H1 (cell line): Measurements from ENCODE around the gene FOXA3. TPM values are rescaled to one million over a fixed set of nuclear protein-coding genes. Genes with fewer than 3 reads are reported as not detected.

Source experiments
- CTCF ChIA-PET: fragments of 300-600 bp; sonication (Branson Sonifier 250); formaldehyde crosslinking; loops from one replicate; lab custom pipeline; 2021; ENCODE audit not compliant: partially characterized antibody; lab: Charles Lee
- POLR2A ChIA-PET: fragments of 300-600 bp; sonication (Branson Sonifier 250); formaldehyde crosslinking; loops from one replicate; lab custom pipeline; 2021; ENCODE audit warnings: inconsistent platforms; ENCODE audit not compliant: partially characterized antibody; lab: Charles Lee
- DNase-seq, 2 experiments: peaks; one replicate each; pipeline versions ENCODE4 v3.0.0 to v3.0.0-alpha.2; 2010 to 2022; ENCODE audit warnings: low spot score in 2 of 2, low read depth in 1 of 2, mixed read lengths in 1 of 2
- FAIRE-seq: peaks from 2 replicates; lab custom pipeline; 2011; peaks lifted over from hg19 to GRCh38; lab: Jason Lieb, UNC
- H2AFZ ChIP-seq: 2 replicates; pipeline ENCODE4 v1.8.1; 2012; ENCODE audit warnings: low read length, inconsistent platforms
- H2AK5ac ChIP-seq: 2 replicates; pipeline ENCODE4 v1.6.1; 2013; ENCODE audit warnings: low read depth, low read length
- H2BK120ac ChIP-seq: replicated peaks from 2 replicates; pipeline ENCODE3; 2013; ENCODE audit warnings: low read depth, low read length, inconsistent platforms
- H2BK12ac ChIP-seq: 2 replicates; pipeline ENCODE4 v1.6.1; 2013; ENCODE audit warnings: low read depth, low read length
- H2BK15ac ChIP-seq: 2 replicates; pipeline ENCODE4 v1.6.1; 2013; ENCODE audit warnings: low read length
- H2BK20ac ChIP-seq: 2 replicates; pipeline ENCODE4 v1.6.1; 2013; ENCODE audit warnings: low read length
- H2BK5ac ChIP-seq: 2 replicates; pipeline ENCODE4 v1.6.1; 2013; ENCODE audit warnings: low read depth, low read length
- H3K14ac ChIP-seq: 2 replicates; pipeline ENCODE4 v1.6.1; 2013; ENCODE audit warnings: inconsistent platforms; ENCODE audit not compliant: insufficient read length
- H3K18ac ChIP-seq: 2 replicates; pipeline ENCODE4 v1.6.1; 2013; ENCODE audit warnings: low read length; ENCODE audit errors: extremely low read depth
- H3K23ac ChIP-seq: 2 replicates; pipeline ENCODE4 v1.6.1; 2013; ENCODE audit warnings: inconsistent platforms; ENCODE audit not compliant: insufficient read length
- H3K23me2 ChIP-seq: 2 replicates; pipeline ENCODE4 v1.6.1; 2013; ENCODE audit warnings: low read depth, low read length
- H3K27ac ChIP-seq: 2 replicates; pipeline ENCODE4 v1.6.1; 2011; ENCODE audit warnings: low read depth, low read length, inconsistent platforms
- H3K27me3 ChIP-seq, 4 experiments: replicated peaks in 1 of 4; 1 replicate in 1 of 4; 2 replicates in 3 of 4; pipeline versions ENCODE4 v1.6.1 to v1.8.1; 2011 to 2013; ENCODE audit warnings: low read length in 3 of 4, mild to moderate bottlenecking in 3 of 4, inconsistent platforms in 2 of 4, mixed read lengths in 2 of 4, moderate library complexity in 1 of 4; ENCODE audit not compliant: control insufficient read depth in 3 of 4, insufficient read depth in 3 of 4; ENCODE audit errors: extremely low read depth in 1 of 4
- H3K36me3 ChIP-seq, 4 experiments: 2 replicates each; pipeline versions ENCODE4 v1.6.1 to v1.8.1; 2011 to 2013; ENCODE audit warnings: mild to moderate bottlenecking in 4 of 4, low read length in 3 of 4, moderate library complexity in 2 of 4, control low read depth in 1 of 4, inconsistent platforms in 1 of 4; ENCODE audit not compliant: insufficient read depth in 4 of 4, control insufficient read depth in 2 of 4
- H3K4ac ChIP-seq: replicated peaks from 2 replicates; pipeline ENCODE3; 2013; ENCODE audit warnings: low read length, low read depth, mixed read lengths, inconsistent platforms; ENCODE audit not compliant: insufficient read length
- H3K4me1 ChIP-seq, 4 experiments: replicated peaks in 1 of 4; 1 replicate in 1 of 4; 2 replicates in 3 of 4; pipeline versions ENCODE4 v1.6.1 to v1.8.1; 2011 to 2013; ENCODE audit warnings: low read length in 3 of 4, inconsistent platforms in 2 of 4, mixed read lengths in 1 of 4; ENCODE audit not compliant: insufficient read depth in 4 of 4, control insufficient read depth in 3 of 4
- H3K4me2 ChIP-seq, 2 experiments: 2 replicates each; pipeline versions ENCODE4 v1.6.1 to v1.8.1; 2011 to 2013; ENCODE audit warnings: low read depth in 2 of 2, low read length in 2 of 2, control low read depth in 1 of 2, inconsistent platforms in 1 of 2, mild to moderate bottlenecking in 1 of 2; ENCODE audit not compliant: insufficient read depth in 1 of 2
- H3K4me3 ChIP-seq, 4 experiments: fragments of 200-600, 300-600 bp in 1 of 4; sonication (generic), shearing (Covaris generic), sonication (Bioruptor Twin) in 1 of 4; 2 replicates each; pipeline versions ENCODE4 v1.5.1 to v1.8.1; 2011 to 2016; ENCODE audit warnings: low read length in 4 of 4, low read depth in 3 of 4, control low read depth in 2 of 4, inconsistent platforms in 2 of 4, mild to moderate bottlenecking in 2 of 4, mixed read lengths in 1 of 4, moderate library complexity in 1 of 4; ENCODE audit not compliant: insufficient read depth in 2 of 4; ENCODE audit errors: extremely low read depth in 1 of 4
- H3K56ac ChIP-seq: replicated peaks from 2 replicates; pipeline ENCODE3; 2013; ENCODE audit warnings: low read depth, mild to moderate bottlenecking, mixed read lengths, low read length, inconsistent platforms; ENCODE audit not compliant: insufficient read length
- H3K79me1 ChIP-seq: 2 replicates; pipeline ENCODE4 v1.6.1; 2013; ENCODE audit warnings: low read depth, low read length, control low read depth
- H3K79me2 ChIP-seq, 2 experiments: 2 replicates each; pipeline versions ENCODE4 v1.6.1 to v1.8.1; 2012 to 2013; ENCODE audit warnings: low read length in 2 of 2, mild to moderate bottlenecking in 2 of 2, inconsistent platforms in 1 of 2; ENCODE audit not compliant: insufficient read depth in 2 of 2, control insufficient read depth in 1 of 2
- H3K9ac ChIP-seq, 4 experiments: replicated peaks in 1 of 4; 1 replicate in 1 of 4; 2 replicates in 3 of 4; pipeline versions ENCODE4 v1.6.1 to v1.8.1; 2011 to 2013; ENCODE audit warnings: low read depth in 3 of 4, low read length in 3 of 4, control low read depth in 2 of 4, mild to moderate bottlenecking in 2 of 4, moderate library complexity in 2 of 4, inconsistent platforms in 1 of 4; ENCODE audit errors: extremely low read depth in 1 of 4
- H3K9me3 ChIP-seq, 2 experiments: 2 replicates each; pipeline versions ENCODE4 v1.6.1 to v1.8.1; 2012 to 2013; ENCODE audit warnings: mild to moderate bottlenecking in 2 of 2, moderate library complexity in 2 of 2, control low read depth in 1 of 2, inconsistent platforms in 1 of 2, low read depth in 1 of 2, low read length in 1 of 2, mixed read lengths in 1 of 2; ENCODE audit not compliant: insufficient read depth in 2 of 2
- H4K20me1 ChIP-seq, 2 experiments: replicated peaks in 1 of 2; 2 replicates each; pipeline versions ENCODE3 to v1.8.1; 2011 to 2013; ENCODE audit warnings: inconsistent platforms in 2 of 2, low read length in 2 of 2, mild to moderate bottlenecking in 1 of 2; ENCODE audit not compliant: insufficient read depth in 2 of 2, control insufficient read depth in 1 of 2
- H4K5ac ChIP-seq: 2 replicates; pipeline ENCODE4 v1.6.1; 2013; ENCODE audit warnings: low read length, low read depth, mixed read lengths, inconsistent platforms; ENCODE audit not compliant: insufficient read length
- H4K8ac ChIP-seq: 2 replicates; pipeline ENCODE4 v1.8.0; 2013; ENCODE audit warnings: mild to moderate bottlenecking, moderate library complexity, low read length, inconsistent platforms; ENCODE audit not compliant: insufficient read depth; ENCODE audit errors: extremely low read depth
- H4K91ac ChIP-seq: replicated peaks from 2 replicates; pipeline ENCODE3; 2013; ENCODE audit warnings: low read length, mixed read lengths, inconsistent platforms; ENCODE audit not compliant: insufficient read length
- ASH2L ChIP-seq: fragments of 200-600, 300-600 bp; sonication (generic); IDR thresholded peaks from one replicate; pipeline ENCODE4 v1.7.1; 2017; ENCODE audit warnings: low read length
- BACH1 ChIP-seq: IDR thresholded peaks from 2 replicates; pipeline ENCODE4 v1.6.1; 2012; ENCODE audit warnings: low read length, improper control_type of control experiment
- E2F6 ChIP-seq: IDR thresholded peaks from 2 replicates; pipeline ENCODE4 v1.6.1; 2012; ENCODE audit warnings: inconsistent platforms
- GABPA ChIP-seq: IDR thresholded peaks from 2 replicates; pipeline ENCODE4 v1.6.1; 2011; ENCODE audit warnings: mild to moderate bottlenecking, low read length, moderate library complexity, borderline replicate concordance; ENCODE audit not compliant: insufficient read depth
- JUND ChIP-seq: IDR thresholded peaks from 2 replicates; pipeline ENCODE4 v1.6.1; 2011; ENCODE audit warnings: mild to moderate bottlenecking, improper control_type of control experiment, low read length
- NANOG ChIP-seq: IDR thresholded peaks from 2 replicates; pipeline ENCODE4 v1.6.1; 2011; ENCODE audit warnings: low read length, low read depth, mild to moderate bottlenecking, inconsistent platforms; ENCODE audit not compliant: insufficient read depth, poor library complexity, severe bottlenecking
- RBBP5 ChIP-seq: IDR thresholded peaks from 2 replicates; pipeline ENCODE4 v1.7.1; 2012; ENCODE audit warnings: low read depth, mild to moderate bottlenecking, inconsistent platforms, low read length, moderate library complexity, borderline replicate concordance
- SP2 ChIP-seq: IDR thresholded peaks from 2 replicates; pipeline ENCODE4 v1.6.1; 2012; ENCODE audit warnings: mild to moderate bottlenecking, low read length, inconsistent platforms
- TAF1 ChIP-seq: IDR thresholded peaks from 2 replicates; pipeline ENCODE4 v1.6.1; 2011; ENCODE audit warnings: mild to moderate bottlenecking, low read depth, low read length
- TBP ChIP-seq: IDR thresholded peaks from 2 replicates; pipeline ENCODE4 v1.6.1; 2011; ENCODE audit warnings: low read depth, low read length, improper control_type of control experiment
- WGBS, 2 experiments: shearing (Covaris generic) in 1 of 2; methylation state at CpG; one replicate each; pipeline versions ENCODE4 v1.1.6 to v1.1.7; 2013 to 2015; ENCODE audit warnings: low lambda C conversion rate in 2 of 2, mixed read lengths in 2 of 2, inconsistent platforms in 1 of 2, low coverage in 1 of 2, missing lambda C conversion rate in 1 of 2; ENCODE audit not compliant: insufficient replicate concordance in 2 of 2, insufficient coverage in 1 of 2, insufficient read length in 1 of 2; ENCODE audit errors: extremely low coverage in 1 of 2, missing lambda C conversion rate in 1 of 2; 5-methylcytosine and 5-hydroxymethylcytosine counted together
- polyA plus RNA-seq, 7 experiments: library from polyadenylated mRNA; depleted of rRNA in 3 of 7; stranded (reverse) in 5 of 7; unstranded in 2 of 7; fragments of >200 nt in 5 of 7; fragments of 200-250 nt in 2 of 7; gene quantifications; 1 replicate in 5 of 7; 2 replicates in 1 of 7; 4 replicates in 1 of 7; pipeline versions ENCODE4 v1.2.1 to v1.2.3, GENCODE V29; 2011 to 2013; ENCODE audit warnings: missing spikeins in 2 of 7, mixed read lengths in 2 of 7
- total RNA-seq: library from RNA; stranded (reverse); fragmentation: NEBNext Ultra II Directional; extraction: Animal tissue kit (Norgen Biotek cat#: 25700); gene quantifications from 2 replicates; pipeline ENCODE4 v1.2.1, GENCODE V29; 2021
- TF ChIP-seq, protein P1 (sequence below): IDR thresholded peaks from 2 replicates; pipeline ENCODE4 v1.6.1; 2011; ENCODE audit warnings: low read depth, mild to moderate bottlenecking, low read length; ENCODE audit not compliant: insufficient read depth

Gene FOXA3
- total and polyA plus RNA-seq, 2 of the 8 experiments (the other 6 are each of a cell fraction or from before 2014, with no cell fraction given) = 20.2 to 49.1 TPM

GRCh38 chr19:45819769-45820168 is 44.4 kb upstream of the FOXA3 start:
- H4K8ac ChIP-seq = no peak overlapping the region
- H4K20me1 ChIP-seq = peaks cover 2 to 8% of the 10 kb centered on the region in 2 experiments
- no peak overlapping the region for H2BK120ac ChIP-seq
- no peak overlapping the region for H2BK15ac ChIP-seq
- peak overlapping the region; percentile 35; the same call in 1 of the 2 replicates for H2BK5ac ChIP-seq
- H3K9ac ChIP-seq = no peak overlapping the region
- peaks cover 9 to 34% (median 24%) of the 10 kb centered on the region in 4 experiments for H3K36me3 ChIP-seq
- no peak overlapping the region for H2AK5ac ChIP-seq
- no peaks in the 10 kb centered on the region for H3K27me3 ChIP-seq
- H3K56ac ChIP-seq = no peak overlapping the region
- H3K18ac ChIP-seq = no peak overlapping the region
- CTCF ChIA-PET = interaction anchor here (0.9 to 3.8 kb wide), 8 partner anchors 8 to 84 kb away, joined by 3 to 42 read pairs (median 3); no protein-coding TSS in a partner anchor
- H2BK12ac ChIP-seq = no peak overlapping the region
- H3K23me2 ChIP-seq = peaks cover 14% of the 10 kb centered on the region
- no peak overlapping the region for H3K14ac ChIP-seq
- no peak overlapping the region for H2BK20ac ChIP-seq
- no peak overlapping the region for H3K23ac ChIP-seq
- H2AFZ ChIP-seq = no peak overlapping the region
- 89% methylated on average over 6 of the region's 6 CpGs; no CpG with 5 or more reads in 1 of the 2 experiments for WGBS, 2 experiments
- H3K4me1 ChIP-seq = peaks cover 0 to 17% (median 15%) of the 10 kb centered on the region in 4 experiments; a peak in 6 of 7 replicates
- H3K4ac ChIP-seq = no peak overlapping the region
- POLR2A ChIA-PET = interaction anchor here (0.6 to 12.6 kb wide), 5 partner anchors 9 to 50 kb away, joined by 3 to 175 read pairs (median 9); partner anchors contain the start of genes DMPK and SIX5
- no peak overlapping the region for H4K91ac ChIP-seq
- DNase-seq = no peak
- no peak overlapping the region for H3K27ac ChIP-seq
- H3K4me3 ChIP-seq = no peak overlapping the region
- H3K4me2 ChIP-seq = no peak overlapping the region
- FAIRE-seq = no peak
- no peaks in the 10 kb centered on the region; the same call in 1 of the 2 replicates for H3K79me1 ChIP-seq
- H4K5ac ChIP-seq = no peak overlapping the region
- H3K79me2 ChIP-seq = no peaks in the 10 kb centered on the region
- no peaks in the 10 kb centered on the region for H3K9me3 ChIP-seq
- TF ChIP-seq RBBP5 = no peak
- TF ChIP-seq E2F6 = no peak
- TF ChIP-seq NANOG = no peak
- TF ChIP-seq ASH2L = no peak
- no peak for TF ChIP-seq SP2
- TF ChIP-seq TBP = no peak
- TF ChIP-seq, protein P1, sequence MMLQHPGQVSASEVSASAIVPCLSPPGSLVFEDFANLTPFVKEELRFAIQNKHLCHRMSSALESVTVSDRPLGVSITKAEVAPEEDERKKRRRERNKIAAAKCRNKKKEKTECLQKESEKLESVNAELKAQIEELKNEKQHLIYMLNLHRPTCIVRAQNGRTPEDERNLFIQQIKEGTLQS = no peak
- TF ChIP-seq JUND = no peak
- TF ChIP-seq TAF1 = no peak
- no peak for TF ChIP-seq GABPA
- no peak for TF ChIP-seq BACH1
